MM.1S (cell line): ENCODE data around the gene FBF1.

Experiments used
- DNase-seq: peaks from one replicate; pipeline ENCODE4 v3.0.0-alpha.2; 2015
- H2AFZ ChIP-seq: fragments of 300-600 bp; sonication (generic); 2 replicates; pipeline ENCODE4 v1.6.0; 2016; ENCODE audit warnings: antibody characterized with exemption, low read length
- H3F3A ChIP-seq: fragments of 300-600 bp; sonication (generic); 2 replicates; pipeline ENCODE4 v1.6.1; 2016; ENCODE audit warnings: mild to moderate bottlenecking, antibody characterized with exemption, low read length, moderate library complexity, mixed read lengths; ENCODE audit not compliant: insufficient read depth
- H3K27ac ChIP-seq: fragments of 300-600 bp; sonication (generic); 2 replicates; pipeline ENCODE4 v1.5.1; 2016; ENCODE audit warnings: mild to moderate bottlenecking, low read length
- H3K27me3 ChIP-seq: fragments of 300-600 bp; sonication (generic); replicated peaks from 2 replicates; pipeline ENCODE4 v1.6.0; 2016; ENCODE audit warnings: low read length; ENCODE audit not compliant: insufficient read depth
- H3K36me3 ChIP-seq: fragments of 300-600 bp; sonication (generic); replicated peaks from 2 replicates; pipeline ENCODE4 v1.6.1; 2016; ENCODE audit warnings: mild to moderate bottlenecking, low read length, mixed read lengths; ENCODE audit not compliant: insufficient read depth
- H3K4me1 ChIP-seq: fragments of 300-600 bp; sonication (generic); 2 replicates; pipeline ENCODE4 v1.6.1; 2016; ENCODE audit warnings: low read length, mixed read lengths
- H3K4me2 ChIP-seq: fragments of 300-600 bp; sonication (generic); 2 replicates; pipeline ENCODE4 v1.6.0; 2016; ENCODE audit warnings: low read depth, low read length
- H3K4me3 ChIP-seq: fragments of 300-600 bp; sonication (generic); 2 replicates; pipeline ENCODE4 v1.5.1; 2016; ENCODE audit warnings: low read length, mixed read lengths
- H3K79me2 ChIP-seq: fragments of 300-600 bp; sonication (generic); 2 replicates; pipeline ENCODE4 v1.6.1; 2016; ENCODE audit warnings: mixed run types, low read length, mixed read lengths
- H3K9ac ChIP-seq: fragments of 300-600 bp; sonication (generic); 2 replicates; pipeline ENCODE4 v1.6.1; 2016; ENCODE audit warnings: low read length, mixed read lengths
- H3K9me2 ChIP-seq: fragments of 300-600 bp; sonication (generic); replicated peaks from 2 replicates; pipeline ENCODE4 v1.6.1; 2016; ENCODE audit warnings: mild to moderate bottlenecking, low read length, mixed read lengths; ENCODE audit not compliant: insufficient read depth
- H3K9me3 ChIP-seq: fragments of 300-600 bp; sonication (generic); replicated peaks from 2 replicates; pipeline ENCODE4 v1.6.1; 2016; ENCODE audit warnings: mild to moderate bottlenecking, low read length, mixed read lengths; ENCODE audit not compliant: insufficient read depth
- H4K20me1 ChIP-seq: fragments of 300-600 bp; sonication (generic); 2 replicates; pipeline ENCODE4 v1.6.1; 2016; ENCODE audit warnings: mild to moderate bottlenecking, low read length, moderate library complexity, mixed read lengths; ENCODE audit not compliant: insufficient read depth
- EZH2 ChIP-seq: fragments of 300-600 bp; sonication (generic); optimal IDR thresholded peaks from 2 replicates; pipeline ENCODE3; 2017; ENCODE audit warnings: low read depth, mild to moderate bottlenecking, antibody characterized with exemption, low read length, mixed read lengths
- EZH2phosphoT487 ChIP-seq: fragments of 300-600 bp; sonication (generic); IDR thresholded peaks from 2 replicates; pipeline ENCODE4 v1.6.1; 2018; ENCODE audit warnings: antibody characterized with exemption, low read length
- TF ChIP-seq, protein P1 (sequence below): fragments of 300-600 bp; sonication (generic); IDR thresholded peaks from 2 replicates; pipeline ENCODE4 v1.5.1; 2016; ENCODE audit warnings: antibody characterized with exemption, low read length, mixed read lengths

The FBF1 gene

DNA sequence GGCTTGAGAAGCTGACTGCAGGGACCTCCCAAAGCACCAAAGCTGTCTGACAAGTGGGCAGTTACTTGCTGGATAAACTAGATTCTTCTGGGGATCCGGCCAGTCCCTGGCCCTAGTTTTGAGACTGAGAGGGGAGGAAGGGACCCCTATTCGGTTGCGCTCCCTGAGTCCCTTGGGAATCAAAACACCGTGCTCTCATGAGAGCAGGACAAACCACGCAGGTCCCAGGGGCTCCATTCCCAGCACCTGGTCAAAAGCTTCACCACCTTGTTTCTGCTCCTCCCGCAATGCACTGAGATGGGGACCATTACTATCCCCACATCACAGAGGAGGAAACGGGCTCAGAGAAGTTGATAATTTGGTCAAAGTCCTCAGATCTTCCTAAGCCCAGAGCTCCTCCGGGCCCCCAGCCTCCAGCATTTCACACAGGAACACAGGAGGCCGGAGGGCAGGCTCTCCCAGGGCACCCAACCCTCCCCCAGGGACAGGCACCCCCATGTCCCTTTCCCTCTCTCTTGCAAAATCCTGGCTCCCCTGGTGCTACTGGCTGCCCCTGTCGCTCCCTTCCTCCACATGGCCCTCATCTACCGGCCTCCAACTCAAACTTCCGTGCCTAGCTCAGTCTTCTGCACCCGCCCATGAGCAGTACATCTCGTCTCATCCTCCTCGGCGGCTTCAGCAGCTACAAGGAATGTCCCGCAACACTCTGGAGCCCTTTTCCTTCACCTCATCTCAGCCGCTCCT lies 47.4 kb downstream of the FBF1 start:
- peaks cover 22% of the 10 kb centered on the region for H3K79me2 ChIP-seq
- no peaks in the 10 kb centered on the region for H3K36me3 ChIP-seq
- H3K9me2 ChIP-seq, result no peaks in the 10 kb centered on the region
- peaks cover 12% of the 10 kb centered on the region for H3F3A ChIP-seq
- peaks cover 6% of the 10 kb centered on the region for H3K4me1 ChIP-seq
- no peak overlapping the region for H2AFZ ChIP-seq
- H3K4me3 ChIP-seq, result no peak overlapping the region
- H3K4me2 ChIP-seq, result no peak overlapping the region
- H3K9me3 ChIP-seq, result no peaks in the 10 kb centered on the region
- DNase-seq, result no peak
- no peak overlapping the region for H3K9ac ChIP-seq
- TF ChIP-seq EZH2, result no peak
- TF ChIP-seq, protein P1, sequence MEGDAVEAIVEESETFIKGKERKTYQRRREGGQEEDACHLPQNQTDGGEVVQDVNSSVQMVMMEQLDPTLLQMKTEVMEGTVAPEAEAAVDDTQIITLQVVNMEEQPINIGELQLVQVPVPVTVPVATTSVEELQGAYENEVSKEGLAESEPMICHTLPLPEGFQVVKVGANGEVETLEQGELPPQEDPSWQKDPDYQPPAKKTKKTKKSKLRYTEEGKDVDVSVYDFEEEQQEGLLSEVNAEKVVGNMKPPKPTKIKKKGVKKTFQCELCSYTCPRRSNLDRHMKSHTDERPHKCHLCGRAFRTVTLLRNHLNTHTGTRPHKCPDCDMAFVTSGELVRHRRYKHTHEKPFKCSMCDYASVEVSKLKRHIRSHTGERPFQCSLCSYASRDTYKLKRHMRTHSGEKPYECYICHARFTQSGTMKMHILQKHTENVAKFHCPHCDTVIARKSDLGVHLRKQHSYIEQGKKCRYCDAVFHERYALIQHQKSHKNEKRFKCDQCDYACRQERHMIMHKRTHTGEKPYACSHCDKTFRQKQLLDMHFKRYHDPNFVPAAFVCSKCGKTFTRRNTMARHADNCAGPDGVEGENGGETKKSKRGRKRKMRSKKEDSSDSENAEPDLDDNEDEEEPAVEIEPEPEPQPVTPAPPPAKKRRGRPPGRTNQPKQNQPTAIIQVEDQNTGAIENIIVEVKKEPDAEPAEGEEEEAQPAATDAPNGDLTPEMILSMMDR, result no peak
- TF ChIP-seq EZH2phosphoT487, result no peak
- H3K27ac ChIP-seq, result no peak overlapping the region
- no peaks in the 10 kb centered on the region for H4K20me1 ChIP-seq
- H3K27me3 ChIP-seq, result no peaks in the 10 kb centered on the region

- H3K79me2 ChIP-seq, result peaks cover 22% of the 10 kb centered on the region
- H3K27ac ChIP-seq, result no peak overlapping the region
- H3K27me3 ChIP-seq, result no peaks in the 10 kb centered on the region
- H3F3A ChIP-seq, result peaks cover 4% of the 10 kb centered on the region
- H3K36me3 ChIP-seq, result no peaks in the 10 kb centered on the region
- no peak overlapping the region for H3K9ac ChIP-seq
- DNase-seq, result no peak
- no peaks in the 10 kb centered on the region for H4K20me1 ChIP-seq
- H3K4me3 ChIP-seq, result no peak overlapping the region
- H3K9me3 ChIP-seq, result no peaks in the 10 kb centered on the region
- H3K4me1 ChIP-seq, result peaks cover 6% of the 10 kb centered on the region
- no peaks in the 10 kb centered on the region for H3K9me2 ChIP-seq
- H2AFZ ChIP-seq, result no peak overlapping the region
- no peak for TF ChIP-seq EZH2
- TF ChIP-seq EZH2phosphoT487, result no peak
- TF ChIP-seq, protein P1, result no peak
- no peak overlapping the region for H3K4me2 ChIP-seq
Observed at GRCh38 chr17:75892556-75893224, 48.2 kb downstream of the FBF1 start.

DNA sequence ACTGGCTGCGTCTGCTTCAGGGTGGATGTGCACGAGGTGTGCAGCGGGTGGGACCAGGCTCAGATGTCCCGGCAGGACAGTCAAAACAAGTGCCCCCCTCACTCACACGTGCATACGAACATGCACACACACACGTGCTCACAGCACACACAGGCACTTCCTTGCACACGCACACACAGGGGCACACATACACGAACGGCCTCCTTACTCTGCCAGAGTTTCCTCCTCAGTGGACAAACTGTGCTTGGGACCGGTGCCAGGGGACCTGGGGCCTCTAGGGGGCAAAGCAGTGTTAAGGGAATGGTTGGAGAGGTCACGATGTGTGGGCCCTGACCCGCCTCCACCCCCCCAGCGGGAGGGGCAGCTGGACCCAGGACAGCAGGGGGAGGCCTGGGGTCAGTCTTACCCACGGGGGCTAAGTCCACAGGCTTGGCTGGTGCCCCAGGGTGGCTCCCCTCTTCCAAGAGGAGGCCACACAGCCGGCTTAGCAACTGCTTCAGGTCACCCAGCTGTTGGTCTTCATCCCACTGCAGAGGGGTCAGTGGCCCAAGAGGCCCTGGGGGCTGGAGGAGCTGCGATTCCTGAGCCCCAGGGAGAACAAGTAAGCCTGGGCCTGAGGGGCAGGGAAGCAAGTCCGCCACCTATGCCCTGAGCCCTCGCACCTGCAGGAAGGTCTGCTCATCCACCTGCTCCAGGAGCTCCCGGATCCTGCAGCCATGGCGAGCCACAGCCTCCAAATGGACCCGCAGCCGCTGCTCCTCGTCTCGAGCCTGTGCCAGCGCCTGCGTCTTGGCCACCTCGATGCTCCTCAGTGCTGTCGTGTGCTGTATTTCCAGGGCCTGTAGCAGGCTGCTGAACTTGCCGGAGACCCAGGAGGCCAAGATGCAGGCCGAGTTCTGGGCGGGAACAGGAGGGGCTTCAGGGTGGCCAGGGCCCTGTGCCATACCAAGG lies 49.0 kb downstream of the FBF1 start:
- H3K9me3 ChIP-seq, result no peaks in the 10 kb centered on the region
- H3K27me3 ChIP-seq, result no peaks in the 10 kb centered on the region
- no peak overlapping the region for H3K9ac ChIP-seq
- H3K4me1 ChIP-seq, result peaks cover 6% of the 10 kb centered on the region
- no peaks in the 10 kb centered on the region for H3K9me2 ChIP-seq
- DNase-seq, result no peak
- no peaks in the 10 kb centered on the region for H4K20me1 ChIP-seq
- no peaks in the 10 kb centered on the region for H3K36me3 ChIP-seq
- H3F3A ChIP-seq, result no peaks in the 10 kb centered on the region
- H3K4me2 ChIP-seq, result no peak overlapping the region
- peaks cover 22% of the 10 kb centered on the region for H3K79me2 ChIP-seq
- no peak overlapping the region for H2AFZ ChIP-seq
- TF ChIP-seq EZH2, result no peak
- TF ChIP-seq EZH2phosphoT487, result no peak
- TF ChIP-seq, protein P1, result no peak
- H3K27ac ChIP-seq, result no peak overlapping the region
- H3K4me3 ChIP-seq, result no peak overlapping the region
